Effector memory CD8-positive, alpha-beta T cell (primary cell): ENCODE results near the gene CFLAR.
"Not testable (repeated sequence)": the region's sequence is repeated elsewhere in the genome, so short reads cannot be mapped to it uniquely, and the experiment has no call there.

Experiments used
- ATAC-seq: fragments of 150-1000 bp; cut with Tn5 transposase; replicated peaks from 2 replicates; pipeline ENCODE4 v1.10.0; 2021; ENCODE audit warnings: mild to moderate bottlenecking, moderate library complexity
- DNase-seq, 3 experiments: peaks; one replicate each; pipeline ENCODE4 v3.0.0; 2021
- H3K27ac Mint-ChIP-seq, 2 donors: one replicate each; pipeline ENCODE4 v1.8.0; 2022; ENCODE audit warnings: mild to moderate bottlenecking in 2 of 2, mixed read lengths in 2 of 2, moderate library complexity in 2 of 2
- H3K27me3 Mint-ChIP-seq, 2 donors: one replicate each; pipeline ENCODE4 v1.8.0; 2022; ENCODE audit warnings: mixed read lengths in 2 of 2
- H3K36me3 Mint-ChIP-seq: one replicate; pipeline ENCODE4 v1.8.0; 2022; ENCODE audit warnings: mild to moderate bottlenecking, moderate library complexity, mixed read lengths; ENCODE audit not compliant: insufficient read depth
- H3K4me1 Mint-ChIP-seq, 2 donors: one replicate each; pipeline ENCODE4 v1.8.0; 2022; ENCODE audit warnings: low read depth in 2 of 2, mixed read lengths in 2 of 2
- H3K4me3 Mint-ChIP-seq, 2 donors: one replicate each; pipeline ENCODE4 v1.8.0; 2022; ENCODE audit warnings: mild to moderate bottlenecking in 2 of 2, mixed read lengths in 2 of 2, moderate library complexity in 2 of 2
- H3K9me3 Mint-ChIP-seq, 2 donors: one replicate each; pipeline ENCODE4 v1.8.0; 2022; ENCODE audit warnings: mixed read lengths in 2 of 2

The CFLAR gene

DNA sequence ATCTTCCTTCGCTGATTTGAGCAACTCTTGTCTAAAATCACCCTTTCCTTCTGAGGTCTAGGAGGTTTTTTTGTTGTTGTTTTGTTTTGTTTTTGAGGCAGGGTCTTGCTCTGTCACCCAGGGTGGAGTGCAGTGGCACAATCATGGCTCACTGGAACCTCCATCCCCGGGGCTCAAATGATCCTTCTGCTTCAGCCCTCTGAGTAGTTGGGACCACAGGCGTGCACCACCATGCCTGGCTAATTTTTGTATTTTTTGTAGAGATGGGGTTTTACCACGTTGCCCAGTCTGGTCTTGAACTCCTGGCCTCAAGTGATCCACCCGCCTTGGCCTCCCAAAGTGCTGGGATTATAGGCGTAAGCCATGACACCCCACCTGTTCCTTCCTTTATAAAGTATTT lies 68.3 kb downstream of the CFLAR start:
- Mint-ChIP-seq H3K36me3 (peaks cover 10% of the 10 kb centered on the region), H3K4me3 (peak overlapping the region; percentile 88 to 91), H3K27ac (peak overlapping the region; percentile 91 to 94), H3K4me1 (peaks cover 23 to 28% of the 10 kb centered on the region in 2 donors)
- not testable (repeated sequence) for H3K9me3 Mint-ChIP-seq, DNase-seq, H3K27me3 Mint-ChIP-seq, ATAC-seq

- Mint-ChIP-seq H3K9me3 (no peaks in the 10 kb centered on the region), H3K27me3 (no peaks in the 10 kb centered on the region), H3K4me3 (peak overlapping the region; percentile 88 to 91), H3K27ac (peak overlapping the region; percentile 91 to 94), H3K36me3 (peaks cover 10% of the 10 kb centered on the region), H3K4me1 (peaks cover 23 to 32% of the 10 kb centered on the region in 2 donors)
- DNase-seq: no peak
- no peak for ATAC-seq
These were observed 69.9 kb downstream of the CFLAR start for GRCh38 chr2:201185863-201186262.

DNA sequence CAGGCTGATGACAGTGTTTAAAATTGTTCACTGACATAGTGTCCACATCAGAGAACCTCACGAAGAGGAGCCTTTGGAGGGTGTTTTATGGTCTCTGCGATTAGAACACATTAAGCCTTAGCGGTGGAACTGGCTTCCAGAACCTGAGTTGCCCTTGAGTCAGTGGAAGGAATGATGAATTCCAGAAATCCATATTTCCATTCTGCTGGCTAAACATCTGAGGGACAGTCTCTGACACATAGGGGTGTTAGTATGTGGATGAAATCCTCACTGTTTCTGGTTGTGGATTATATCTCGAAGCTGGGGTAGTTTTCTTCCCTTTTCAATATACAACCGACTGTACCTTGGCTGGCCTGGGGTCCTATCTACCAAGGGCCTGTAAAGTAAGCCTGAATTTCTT lies 71.0 kb downstream of the CFLAR start:
- DNase-seq: no peak
- Mint-ChIP-seq H3K27ac (peak overlapping the region; percentile 67 to 91), H3K36me3 (peaks cover 10% of the 10 kb centered on the region), H3K27me3 (no peaks in the 10 kb centered on the region), H3K9me3 (no peaks in the 10 kb centered on the region), H3K4me3 (no peak overlapping the region), H3K4me1 (peaks cover 35 to 43% of the 10 kb centered on the region in 2 donors)
- no peak for ATAC-seq

DNA sequence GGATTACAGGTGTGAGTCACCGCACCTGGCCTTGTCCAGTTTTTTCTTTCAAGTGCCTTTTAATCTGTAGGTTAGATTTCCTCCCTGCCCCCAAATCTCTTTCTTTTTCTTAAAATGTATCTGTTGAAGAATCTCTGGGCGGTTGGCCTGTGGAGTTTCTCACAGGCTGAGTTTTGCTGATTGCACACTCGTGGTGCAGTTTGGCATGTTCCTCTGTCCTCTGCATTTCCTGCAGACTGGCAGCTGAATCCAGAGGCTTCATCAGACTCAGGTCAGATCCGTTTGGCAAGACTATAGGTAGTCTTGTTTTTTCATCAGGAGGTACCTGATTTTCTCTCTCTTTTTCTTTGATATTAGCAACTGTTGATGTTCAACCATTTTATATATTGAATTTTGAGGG lies 72.5 kb downstream of the CFLAR start:
- Mint-ChIP-seq H3K27me3 (no peaks in the 10 kb centered on the region), H3K27ac (peak overlapping the region; percentile 71 to 91), H3K9me3 (no peaks in the 10 kb centered on the region), H3K4me1 (peaks cover 39 to 47% of the 10 kb centered on the region in 2 donors), H3K36me3 (peaks cover 10% of the 10 kb centered on the region), H3K4me3 (peak overlapping the region in 1 of 2 donors; percentile 10)
- ATAC-seq: no peak
- DNase-seq: no peak

- ATAC-seq (peak; percentile 83), DNase-seq (no peak)
- peaks cover 24% of the 10 kb centered on the region for H3K36me3 Mint-ChIP-seq
- H3K27ac Mint-ChIP-seq: peak overlapping the region; percentile 91 to 93
- H3K27me3 Mint-ChIP-seq: no peaks in the 10 kb centered on the region
- peaks cover 30 to 48% of the 10 kb centered on the region in 2 donors for H3K4me1 Mint-ChIP-seq
- H3K4me3 Mint-ChIP-seq: peak overlapping the region; percentile 55 to 71
- H3K9me3 Mint-ChIP-seq: no peaks in the 10 kb centered on the region
These were observed 75.3 kb downstream of the CFLAR start for GRCh38 chr2:201191132-201191875.

DNA sequence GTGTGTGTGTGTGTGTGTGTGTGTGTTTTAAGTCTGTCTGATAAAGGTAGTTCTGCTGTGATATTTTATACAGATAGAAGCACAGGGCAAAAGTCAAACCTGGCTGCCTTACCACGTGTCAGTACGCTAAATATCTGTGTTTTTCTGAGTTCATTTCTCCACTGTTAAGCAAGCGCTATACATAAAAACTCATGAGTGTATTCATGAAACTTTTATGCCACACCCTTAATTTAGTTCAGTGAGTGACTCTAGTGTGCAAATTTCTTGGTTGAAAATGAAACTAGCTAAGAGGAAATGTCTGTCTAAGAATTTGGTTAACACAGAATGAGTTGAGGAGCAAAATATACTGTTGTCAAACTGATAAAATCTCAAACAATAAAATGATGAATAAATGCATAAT lies 78.1 kb downstream of the CFLAR start:
- H3K27ac Mint-ChIP-seq: peak overlapping the region; percentile 81 to 93
- peaks cover 33% of the 10 kb centered on the region for H3K36me3 Mint-ChIP-seq
- ATAC-seq (peak; percentile 76), DNase-seq (no peak)
- peak overlapping the region; percentile 55 to 78 for H3K4me3 Mint-ChIP-seq
- no peaks in the 10 kb centered on the region for H3K9me3 Mint-ChIP-seq
- no peaks in the 10 kb centered on the region for H3K27me3 Mint-ChIP-seq
- H3K4me1 Mint-ChIP-seq: peaks cover 27 to 44% of the 10 kb centered on the region in 2 donors

DNA sequence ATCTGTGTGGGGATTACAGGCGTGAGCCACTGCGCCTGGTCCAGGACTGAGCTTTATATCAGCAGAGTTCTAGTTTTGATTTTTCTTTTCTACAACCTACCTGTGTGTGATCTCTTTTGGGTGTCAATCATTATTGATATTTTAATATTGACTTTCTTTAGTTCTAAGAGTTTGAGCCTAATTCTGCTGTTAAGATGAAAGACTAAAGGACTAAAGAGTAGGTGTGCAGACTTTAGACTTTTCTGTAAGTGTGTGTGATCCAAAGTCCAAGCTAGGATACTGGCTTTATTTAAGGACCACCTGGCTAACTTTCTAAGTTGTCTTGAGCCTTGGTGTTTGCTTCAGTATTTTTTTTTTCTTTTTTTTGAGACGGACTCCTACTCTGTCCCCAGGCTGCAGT lies 79.4 kb downstream of the CFLAR start:
- peak overlapping the region in 1 of 2 donors; percentile 78 for H3K4me3 Mint-ChIP-seq
- H3K9me3 Mint-ChIP-seq: no peaks in the 10 kb centered on the region
- H3K27ac Mint-ChIP-seq: peak overlapping the region; percentile 81 to 93
- peaks cover 27 to 40% of the 10 kb centered on the region in 2 donors for H3K4me1 Mint-ChIP-seq
- peaks cover 44% of the 10 kb centered on the region for H3K36me3 Mint-ChIP-seq
- no peak for ATAC-seq
- H3K27me3 Mint-ChIP-seq: no peaks in the 10 kb centered on the region
- DNase-seq: no peak

DNA sequence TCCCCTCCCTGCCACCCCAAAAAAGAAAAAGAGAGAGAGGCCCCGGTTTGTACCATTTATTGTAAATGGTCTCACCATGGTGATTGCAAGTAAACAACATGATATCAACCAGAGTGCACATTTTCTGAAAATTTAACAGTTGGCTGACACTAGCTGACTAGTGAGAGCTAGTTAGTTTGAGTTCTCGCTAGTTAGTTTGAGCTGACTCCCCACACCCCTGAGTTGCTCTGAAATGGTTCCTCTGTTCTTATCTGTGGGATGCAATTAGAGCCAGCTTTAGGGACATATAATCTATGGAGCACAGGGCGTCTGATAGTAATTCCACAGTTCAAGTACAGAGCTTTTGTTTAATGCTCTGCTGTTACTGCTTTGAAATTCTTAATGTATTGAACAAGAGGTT lies 80.0 kb downstream of the CFLAR start:
- Mint-ChIP-seq H3K27ac (peak overlapping the region; percentile 81 to 93), H3K27me3 (no peaks in the 10 kb centered on the region), H3K4me3 (peak overlapping the region in 1 of 2 donors; percentile 78), H3K9me3 (no peaks in the 10 kb centered on the region), H3K36me3 (peaks cover 48% of the 10 kb centered on the region), H3K4me1 (peaks cover 26 to 39% of the 10 kb centered on the region in 2 donors)
- DNase-seq (no peak), ATAC-seq (no peak)

DNA sequence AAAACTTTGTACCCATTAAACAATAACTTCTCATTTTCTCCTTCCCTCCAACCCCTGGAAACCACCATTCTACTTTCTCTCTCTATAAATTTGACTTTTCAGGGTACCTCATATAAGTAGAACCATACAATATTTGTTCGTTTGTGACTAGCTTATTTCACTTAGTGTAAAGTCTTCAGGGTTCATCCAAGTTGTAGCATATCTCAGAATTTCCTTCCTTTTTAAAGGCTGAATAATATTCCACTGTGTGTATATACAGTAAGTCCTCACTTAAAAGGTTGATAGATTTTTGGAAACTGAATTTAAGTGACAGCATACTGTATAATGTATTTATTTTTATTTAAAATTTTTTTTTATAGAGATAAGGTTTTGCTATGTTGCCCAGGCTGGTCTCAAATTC lies 80.8 kb downstream of the CFLAR start:
- no peak for ATAC-seq
- DNase-seq: no peak
- Mint-ChIP-seq H3K27ac (peak overlapping the region in 1 of 2 donors; percentile 81), H3K9me3 (no peaks in the 10 kb centered on the region), H3K27me3 (no peaks in the 10 kb centered on the region), H3K4me3 (no peak overlapping the region), H3K36me3 (peaks cover 48% of the 10 kb centered on the region), H3K4me1 (peaks cover 18 to 31% of the 10 kb centered on the region in 2 donors)

- Mint-ChIP-seq H3K4me1 (peaks cover 13 to 23% of the 10 kb centered on the region in 2 donors), H3K27me3 (no peaks in the 10 kb centered on the region), H3K27ac (no peak overlapping the region), H3K4me3 (no peak overlapping the region), H3K36me3 (peaks cover 48% of the 10 kb centered on the region), H3K9me3 (no peaks in the 10 kb centered on the region)
- DNase-seq (no peak), ATAC-seq (no peak)
These were observed 81.8 kb downstream of the CFLAR start for GRCh38 chr2:201197781-201198180.

- Mint-ChIP-seq H3K27ac (peak overlapping the region in 1 of 2 donors; percentile 14), H3K36me3 (peaks cover 42% of the 10 kb centered on the region), H3K9me3 (no peaks in the 10 kb centered on the region), H3K27me3 (no peaks in the 10 kb centered on the region), H3K4me1 (peaks cover 2 to 7% of the 10 kb centered on the region in 2 donors), H3K4me3 (no peak overlapping the region)
- DNase-seq (no peak), ATAC-seq (no peak)
These were observed 83.9 kb downstream of the CFLAR start for GRCh38 chr2:201199847-201200246.

- Mint-ChIP-seq H3K4me1 (peaks cover 0 to 7% of the 10 kb centered on the region in 2 donors), H3K27ac (peak overlapping the region; percentile 14 to 20), H3K4me3 (no peak overlapping the region), H3K9me3 (no peaks in the 10 kb centered on the region), H3K36me3 (peaks cover 41% of the 10 kb centered on the region), H3K27me3 (no peaks in the 10 kb centered on the region)
- ATAC-seq (no peak), DNase-seq (no peak)
These were observed 84.4 kb downstream of the CFLAR start for GRCh38 chr2:201200345-201200744.

- no peaks in the 10 kb centered on the region for H3K4me1 Mint-ChIP-seq
- no peak overlapping the region for H3K27ac Mint-ChIP-seq
These were observed 85.4 kb downstream of the CFLAR start for GRCh38 chr2:201201371-201201770.

GRCh38 chr2:201203916-201204654 lies 88.1 kb downstream of the CFLAR start:
- Mint-ChIP-seq H3K9me3 (no peaks in the 10 kb centered on the region), H3K27ac (peak overlapping the region in 1 of 2 donors; percentile 69), H3K36me3 (peaks cover 24% of the 10 kb centered on the region), H3K27me3 (no peaks in the 10 kb centered on the region), H3K4me1 (no peaks in the 10 kb centered on the region), H3K4me3 (no peak overlapping the region)
- ATAC-seq (no peak), DNase-seq (no peak)

More at GRCh38 chr2:201201371-201201770, 85.4 kb downstream of the CFLAR start:
- Mint-ChIP-seq H3K9me3 (no peaks in the 10 kb centered on the region), H3K4me3 (no peak overlapping the region), H3K36me3 (peaks cover 41% of the 10 kb centered on the region), H3K27me3 (no peaks in the 10 kb centered on the region)
- no peak for ATAC-seq
- no peak for DNase-seq
